GM12878 (cell line): ENCODE measurements around the gene ADAMTS16. TPM values are rescaled to one million over a fixed set of nuclear protein-coding genes. Genes with fewer than 3 reads are reported as not detected.
A peak's percentile ranks its signal among the peaks of the same experiment; 100 is the strongest.

Experiments
- ATAC-seq: fragments of 200-7000 bp; cut with Tn5 transposase; 3 replicates; pipeline ENCODE4 v1.9.1; 2020; ENCODE audit warnings: mild to moderate bottlenecking, moderate library complexity
- BruUV-seq: library from RNA; stranded (reverse); fragments of 400-500 nt; replicated peaks from 2 replicates; lab custom pipeline; 2021; lab: Mats Ljungman, UMichigan
- CTCF ChIA-PET: fragments of 300-600 bp; sonication (Branson Sonifier 250); formaldehyde crosslinking; extraction: SDS; loops from one replicate; lab custom pipeline; 2021; ENCODE audit warnings: inconsistent platforms; lab: Yijun Ruan, JAX
- POLR2A ChIA-PET: fragments of 350-600 bp; formaldehyde crosslinking; extraction: SDS; loops from one replicate; lab custom pipeline; 2021; ENCODE audit warnings: inconsistent platforms; lab: Charles Lee
- RAD21 ChIA-PET: fragments of 300-600 bp; sonication (Branson Sonifier 250); formaldehyde crosslinking; loops from one replicate; lab custom pipeline; 2023; ENCODE audit warnings: antibody characterized with exemption; ENCODE audit not compliant: unreplicated experiment; lab: Charles Lee
- SMC1A ChIA-PET: fragments of 300-600 bp; sonication (Branson Sonifier 250); formaldehyde crosslinking; loops from one replicate; lab custom pipeline; 2023; ENCODE audit not compliant: unreplicated experiment, uncharacterized antibody; lab: Charles Lee
- DNase-seq: peaks from one replicate; pipeline ENCODE4 v3.0.0-alpha.2; 2011; ENCODE audit warnings: low read depth, low spot score
- FAIRE-seq: peaks from 3 replicates; lab custom pipeline; 2011; peaks lifted over from hg19 to GRCh38; lab: Jason Lieb, UNC
- H2AFZ ChIP-seq: 2 replicates; pipeline ENCODE4 v1.6.0; 2011; ENCODE audit warnings: low read depth, low read length, control low read depth; ENCODE audit not compliant: control insufficient read depth
- H3K27ac ChIP-seq: 2 replicates; pipeline ENCODE4 v1.5.1; 2011; ENCODE audit warnings: control low read depth; ENCODE audit not compliant: control insufficient read depth, insufficient read depth
- H3K27me3 ChIP-seq, 2 experiments: replicated peaks in 1 of 2; 2 replicates each; pipeline versions ENCODE4 v1.6.0 to v1.6.1; 2011; ENCODE audit warnings: low read length in 1 of 2; ENCODE audit not compliant: control insufficient read depth in 2 of 2, insufficient read depth in 2 of 2
- H3K36me3 ChIP-seq, 2 experiments: 2 replicates each; pipeline ENCODE4 v1.5.1; 2011; ENCODE audit warnings: low read length in 1 of 2; ENCODE audit not compliant: control insufficient read depth in 2 of 2, insufficient read depth in 2 of 2
- H3K4me1 ChIP-seq: 2 replicates; pipeline ENCODE4 v1.6.1; 2011; ENCODE audit warnings: mild to moderate bottlenecking, low read length, moderate library complexity, mixed read lengths; ENCODE audit not compliant: control insufficient read depth, insufficient read depth
- H3K4me2 ChIP-seq: 2 replicates; pipeline ENCODE4 v1.6.0; 2011; ENCODE audit warnings: control low read depth; ENCODE audit not compliant: control insufficient read depth, insufficient read depth
- H3K4me3 ChIP-seq: fragments of 200-600 bp; sonication (generic); 2 replicates; pipeline ENCODE4 v1.5.1; 2016
- H3K79me2 ChIP-seq: 2 replicates; pipeline ENCODE4 v1.6.0; 2011; ENCODE audit warnings: low read length; ENCODE audit not compliant: control insufficient read depth, insufficient read depth
- H3K9ac ChIP-seq: 2 replicates; pipeline ENCODE4 v1.8.0; 2011; ENCODE audit warnings: low read length, control low read depth, mixed read lengths; ENCODE audit not compliant: control insufficient read depth, insufficient read depth
- H3K9me3 ChIP-seq: replicated peaks from 3 replicates; pipeline ENCODE4 v1.5.1; 2011; ENCODE audit warnings: mild to moderate bottlenecking, low read length; ENCODE audit not compliant: control insufficient read depth, insufficient read depth
- H4K20me1 ChIP-seq: 2 replicates; pipeline ENCODE4 v1.6.0; 2011; ENCODE audit not compliant: control insufficient read depth, insufficient read depth
- BCL11A ChIP-seq: IDR thresholded peaks from 2 replicates; pipeline ENCODE4 v1.6.1; 2011; ENCODE audit warnings: low read depth, low read length
- BRCA1 ChIP-seq: IDR thresholded peaks from 2 replicates; pipeline ENCODE4 v1.6.1; 2011; ENCODE audit warnings: low read depth, low read length, improper control_type of control experiment
- JUNB ChIP-seq: IDR thresholded peaks from 2 replicates; pipeline ENCODE4 v1.6.1; 2016; ENCODE audit warnings: antibody characterized with exemption, mild to moderate bottlenecking
- NFXL1 ChIP-seq: fragments of 450-650 bp; IDR thresholded peaks from 2 replicates; pipeline ENCODE4 v1.6.1; 2017; ENCODE audit warnings: antibody characterized with exemption, mild to moderate bottlenecking, borderline replicate concordance
- RUNX3 ChIP-seq: IDR thresholded peaks from 2 replicates; pipeline ENCODE4 v1.6.1; 2012; ENCODE audit warnings: low read length, inconsistent platforms
- ZBED1 ChIP-seq: IDR thresholded peaks from 2 replicates; pipeline ENCODE4 v1.6.1; 2016; ENCODE audit warnings: borderline replicate concordance
- WGBS: methylation state at CpG from one replicate; pipeline ENCODE4 v1.1.6; 2016; ENCODE audit warnings: low lambda C conversion rate; ENCODE audit not compliant: insufficient replicate concordance, insufficient coverage; ENCODE audit errors: missing lambda C conversion rate; 5-methylcytosine and 5-hydroxymethylcytosine counted together
- in situ Hi-C: fragments of 300-500 bp; cut with MboI; formaldehyde crosslinking; loops from 9 replicates; pipeline ENCODE4 v1.14.3; 2018; ENCODE audit warnings: mixed read lengths
- intact Hi-C: fragments of 100-400 bp; cut with micrococcal nuclease; formaldehyde crosslinking; loops from one replicate; pipeline ENCODE4 v1.14.2; 2022; ENCODE audit not compliant: unreplicated experiment
- polyA plus RNA-seq, 11 experiments: library from polyadenylated mRNA; depleted of rRNA in 4 of 11; unstranded in 6 of 11; stranded (reverse) in 5 of 11; fragments of >200 nt; fragmentation: Nextera tagmentation in 4 of 11; fragmentation: Illumina TruSeq in 1 of 11; extraction: Ambion mirVana in 4 of 11; extraction: Trizol in 1 of 11; gene quantifications; 1 replicate in 1 of 11; 2 replicates in 10 of 11; pipeline versions ENCODE4 v1.2.1 to v1.2.3, GENCODE V29; 2011 to 2016; ENCODE audit warnings: inconsistent platforms in 2 of 11, missing spikeins in 2 of 11, low read depth in 1 of 11
- total RNA-seq, 4 experiments: library from RNA; depleted of rRNA in 3 of 4; stranded (reverse); fragments of >200 nt in 3 of 4; fragmentation: Illumina TruSeq in 1 of 4; extraction: Trizol in 1 of 4; gene quantifications; 2 replicates each; pipeline versions ENCODE4 v1.2.1 to v1.2.3, GENCODE V29; 2013 to 2021
- TF ChIP-seq, protein P1 (sequence below): fragments of 150-350 bp; IDR thresholded peaks from 2 replicates; pipeline ENCODE4 v1.6.1; 2016; ENCODE audit warnings: low read depth, low read length

The ADAMTS16 gene
- total and polyA plus RNA-seq, 10 of the 15 experiments (the other 5 are each of a cell fraction or from before 2014, with no cell fraction given): 0.04 TPM; not detected in 9

DNA sequence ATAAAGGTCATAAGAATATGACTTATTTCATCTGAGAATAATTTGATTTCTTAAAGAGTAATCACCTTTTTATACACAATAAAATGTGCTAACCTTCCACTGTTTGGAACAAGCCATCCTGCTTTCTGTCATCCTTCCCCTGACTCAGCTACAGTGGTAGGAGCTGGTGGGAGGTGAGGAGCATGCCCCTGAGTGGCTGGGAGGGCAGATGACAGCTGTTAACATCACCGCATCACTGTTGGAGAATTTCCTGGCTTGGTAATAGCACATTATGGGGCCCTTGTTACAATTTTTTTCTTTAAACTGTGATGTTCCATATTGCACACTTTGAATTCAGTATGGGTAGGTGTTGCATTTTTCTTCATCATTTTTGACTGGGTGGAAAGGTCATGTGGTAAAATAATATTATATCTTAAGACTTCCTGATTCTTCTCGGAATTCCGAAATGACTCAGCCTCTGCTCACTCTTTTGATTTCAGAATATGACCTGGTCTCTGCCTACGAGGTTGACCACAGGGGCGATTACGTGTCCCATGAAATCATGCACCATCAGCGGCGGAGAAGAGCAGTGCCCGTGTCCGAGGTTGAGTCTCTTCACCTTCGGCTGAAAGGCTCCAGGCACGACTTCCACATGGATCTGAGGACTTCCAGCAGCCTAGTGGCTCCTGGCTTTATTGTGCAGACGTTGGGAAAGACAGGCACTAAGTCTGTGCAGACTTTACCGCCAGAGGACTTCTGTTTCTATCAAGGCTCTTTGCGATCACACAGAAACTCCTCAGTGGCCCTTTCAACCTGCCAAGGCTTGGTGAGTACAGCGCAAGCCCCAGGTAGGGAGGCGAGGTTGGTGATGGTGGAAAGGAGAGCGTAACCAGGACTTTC is 5.8 kb downstream of the ADAMTS16 start:
- intact Hi-C loops: no loop called here
- SMC1A ChIA-PET: interaction anchor here (1.4 kb wide), 1 partner anchor 276 kb away, joined by 4 read pairs; no protein-coding TSS in a partner anchor
- 49% methylated on average over 18 of the region's 18 CpGs for WGBS
- in situ Hi-C loops: no loop called here
- no peaks in the 10 kb centered on the region for H4K20me1 ChIP-seq
- TF ChIP-seq RUNX3 (peak; percentile 47; the same call in 1 of the 2 replicates), BRCA1 (no peak), BCL11A (no peak), JUNB (peak; percentile 27; the same call in 1 of the 2 replicates), NFXL1 (no peak), ZBED1 (no peak)
- TF ChIP-seq, protein P1, sequence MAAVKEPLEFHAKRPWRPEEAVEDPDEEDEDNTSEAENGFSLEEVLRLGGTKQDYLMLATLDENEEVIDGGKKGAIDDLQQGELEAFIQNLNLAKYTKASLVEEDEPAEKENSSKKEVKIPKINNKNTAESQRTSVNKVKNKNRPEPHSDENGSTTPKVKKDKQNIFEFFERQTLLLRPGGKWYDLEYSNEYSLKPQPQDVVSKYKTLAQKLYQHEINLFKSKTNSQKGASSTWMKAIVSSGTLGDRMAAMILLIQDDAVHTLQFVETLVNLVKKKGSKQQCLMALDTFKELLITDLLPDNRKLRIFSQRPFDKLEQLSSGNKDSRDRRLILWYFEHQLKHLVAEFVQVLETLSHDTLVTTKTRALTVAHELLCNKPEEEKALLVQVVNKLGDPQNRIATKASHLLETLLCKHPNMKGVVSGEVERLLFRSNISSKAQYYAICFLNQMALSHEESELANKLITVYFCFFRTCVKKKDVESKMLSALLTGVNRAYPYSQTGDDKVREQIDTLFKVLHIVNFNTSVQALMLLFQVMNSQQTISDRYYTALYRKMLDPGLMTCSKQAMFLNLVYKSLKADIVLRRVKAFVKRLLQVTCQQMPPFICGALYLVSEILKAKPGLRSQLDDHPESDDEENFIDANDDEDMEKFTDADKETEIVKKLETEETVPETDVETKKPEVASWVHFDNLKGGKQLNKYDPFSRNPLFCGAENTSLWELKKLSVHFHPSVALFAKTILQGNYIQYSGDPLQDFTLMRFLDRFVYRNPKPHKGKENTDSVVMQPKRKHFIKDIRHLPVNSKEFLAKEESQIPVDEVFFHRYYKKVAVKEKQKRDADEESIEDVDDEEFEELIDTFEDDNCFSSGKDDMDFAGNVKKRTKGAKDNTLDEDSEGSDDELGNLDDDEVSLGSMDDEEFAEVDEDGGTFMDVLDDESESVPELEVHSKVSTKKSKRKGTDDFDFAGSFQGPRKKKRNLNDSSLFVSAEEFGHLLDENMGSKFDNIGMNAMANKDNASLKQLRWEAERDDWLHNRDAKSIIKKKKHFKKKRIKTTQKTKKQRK: no peak
- TF ChIP-seq, all 136 proteins: peak for 2
- POLR2A ChIA-PET: no interaction called here
- Histone ChIP-seq H3K4me3 (no peak overlapping the region), H3K4me2 (no peak overlapping the region), H3K9ac (no peak overlapping the region), H3K27ac (no peak overlapping the region), H2AFZ (no peak overlapping the region), H3K79me2 (no peaks in the 10 kb centered on the region), H3K9me3 (no peaks in the 10 kb centered on the region; the same call in 2 of the 3 replicates), H3K4me1 (no peaks in the 10 kb centered on the region), H3K27me3 (0 out of 4 replicates have a peak, but pooled peaks cover 0 to 2% of the 10 kb centered on the region in 2 experiments), H3K36me3 (no peaks in the 10 kb centered on the region)
- CTCF ChIA-PET: no interaction called here
- no peak for FAIRE-seq
- RAD21 ChIA-PET: interaction anchor here (1.5 kb wide), 1 partner anchor 273 kb away, joined by 4 read pairs; no protein-coding TSS in a partner anchor
- no TSS peak for BruUV-seq
- ATAC-seq: no peak
- DNase-seq: no peak
